ENCODE measurements around the gene TMC8. TPM values are rescaled to one million over a fixed set of nuclear protein-coding genes. Genes with fewer than 3 reads are reported as not detected.

TMC8 gene
- total and polyA plus RNA-seq, 2 donors from 2014 or later, result 1.0 to 35.9 TPM

GRCh38 chr17:78120537-78120936 lies 10.0 kb upstream of the TMC8 start:
- no peak for DNase-seq
- FAIRE-seq, result no peak
- H3K4me1 ChIP-seq (ENCODE audit: control insufficient read depth in 2 of 3, insufficient read depth in 2 of 3, low read depth in 1 of 3, low read length in 3 of 3), result no peaks in the 10 kb centered on the region
- no peak overlapping the region for H3K4me3 ChIP-seq (ENCODE audit: low read length in 3 of 3)
- no peak overlapping the region for H3K9ac ChIP-seq (ENCODE audit: low read length in 3 of 3)
- H3K27ac ChIP-seq (ENCODE audit: low read depth in 2 of 2, low read length in 2 of 2), result no peak overlapping the region
- no peaks in the 10 kb centered on the region for H3K27me3 ChIP-seq (ENCODE audit: control insufficient read depth, insufficient read depth, low read length)
- H3K36me3 ChIP-seq (ENCODE audit: control insufficient read depth in 2 of 3, insufficient read depth in 3 of 3, low read length in 3 of 3), result peaks cover 0 to 5% (median 0%) of the 10 kb centered on the region in 3 donors
- TF ChIP-seq CTCF (IDR thresholded peaks at IDR 0.05; ENCODE audit: borderline replicate concordance, extremely low read depth, insufficient read depth), result no peak
- intact Hi-C loops (cut with DNase I), result no loop called here
- H3K9me3 ChIP-seq (ENCODE audit: control insufficient read depth in 2 of 3, insufficient read depth in 1 of 3, low read length in 3 of 3), result no peaks in the 10 kb centered on the region

DNA sequence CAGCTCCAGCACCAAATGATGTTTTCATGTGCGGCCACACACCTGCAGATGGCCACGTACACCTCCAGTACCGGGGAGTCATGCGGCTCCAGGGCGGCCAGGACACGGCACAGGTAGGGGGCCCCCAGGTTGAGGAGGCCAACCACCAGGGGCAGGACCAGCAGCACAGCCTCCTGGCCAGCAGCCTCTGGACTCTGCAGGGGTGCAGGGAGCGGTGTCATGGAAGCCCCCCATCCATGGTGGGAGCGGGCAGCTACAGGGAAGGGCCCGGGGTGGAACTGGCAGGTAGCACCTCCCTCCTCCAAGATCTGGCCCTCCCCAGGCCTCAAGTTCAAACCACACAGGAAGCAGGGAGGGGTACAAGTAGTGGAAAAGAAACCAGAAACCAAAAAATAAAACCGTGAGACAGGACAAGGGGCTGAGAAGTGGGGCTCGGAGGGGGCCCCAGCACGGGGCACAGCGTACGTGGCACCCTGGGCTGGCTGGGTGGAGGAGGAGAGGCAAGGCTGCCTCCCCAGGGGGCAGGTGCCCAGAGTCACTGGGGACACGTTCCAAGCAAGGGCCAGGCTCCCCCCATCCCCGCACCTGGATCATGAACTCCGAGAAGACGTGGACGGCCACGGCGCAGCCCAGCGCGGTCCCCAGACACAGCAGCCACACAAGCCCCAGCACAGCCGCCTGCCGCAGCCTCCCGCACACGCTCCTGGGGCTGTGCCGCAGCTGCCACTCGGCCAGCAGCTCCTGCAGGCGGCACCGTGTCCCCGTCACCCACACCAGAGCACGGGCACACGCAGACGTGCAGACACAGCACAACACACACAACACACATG lies 9.4 kb upstream of the TMC8 start:
- H3K27me3 ChIP-seq (ENCODE audit: control insufficient read depth, insufficient read depth, low read length), result no peaks in the 10 kb centered on the region
- H3K4me1 ChIP-seq (ENCODE audit: control insufficient read depth in 2 of 3, insufficient read depth in 2 of 3, low read depth in 1 of 3, low read length in 3 of 3), result peaks cover 0 to 2% (median 0%) of the 10 kb centered on the region in 3 donors
- no peak overlapping the region for H3K27ac ChIP-seq (ENCODE audit: low read depth in 2 of 2, low read length in 2 of 2)
- TF ChIP-seq CTCF (IDR thresholded peaks at IDR 0.05; ENCODE audit: borderline replicate concordance, extremely low read depth, insufficient read depth), result no peak
- no peak overlapping the region for H3K4me3 ChIP-seq (ENCODE audit: low read length in 3 of 3)
- FAIRE-seq, result no peak
- H3K36me3 ChIP-seq (ENCODE audit: control insufficient read depth in 2 of 3, insufficient read depth in 3 of 3, low read length in 3 of 3), result peaks cover 0 to 5% (median 0%) of the 10 kb centered on the region in 3 donors
- no peak overlapping the region for H3K9ac ChIP-seq (ENCODE audit: low read length in 3 of 3)
- no peaks in the 10 kb centered on the region for H3K9me3 ChIP-seq (ENCODE audit: control insufficient read depth in 2 of 3, insufficient read depth in 1 of 3, low read length in 3 of 3)
- peak in 1 of 5 donors; percentile 77 for DNase-seq
- intact Hi-C loops (cut with DNase I), result no loop called here

- no peak for TF ChIP-seq CTCF (IDR thresholded peaks at IDR 0.05; ENCODE audit: borderline replicate concordance, extremely low read depth, insufficient read depth)
- intact Hi-C loops (cut with DNase I), result no loop called here
- DNase-seq (no peak), FAIRE-seq (no peak)
- no peak overlapping the region for H3K9ac ChIP-seq (ENCODE audit: low read length in 3 of 3)
- peaks cover 0 to 2% (median 0%) of the 10 kb centered on the region in 3 donors for H3K4me1 ChIP-seq (ENCODE audit: control insufficient read depth in 2 of 3, insufficient read depth in 2 of 3, low read depth in 1 of 3, low read length in 3 of 3)
- no peaks in the 10 kb centered on the region for H3K9me3 ChIP-seq (ENCODE audit: control insufficient read depth in 2 of 3, insufficient read depth in 1 of 3, low read length in 3 of 3)
- no peaks in the 10 kb centered on the region for H3K27me3 ChIP-seq (ENCODE audit: control insufficient read depth, insufficient read depth, low read length)
- H3K36me3 ChIP-seq (ENCODE audit: control insufficient read depth in 2 of 3, insufficient read depth in 3 of 3, low read length in 3 of 3), result peaks cover 0 to 5% (median 0%) of the 10 kb centered on the region in 3 donors
- no peak overlapping the region for H3K4me3 ChIP-seq (ENCODE audit: low read length in 3 of 3)
- H3K27ac ChIP-seq (ENCODE audit: low read depth in 2 of 2, low read length in 2 of 2), result no peak overlapping the region
Measured at GRCh38 chr17:78121801-78122215, 8.8 kb upstream of the TMC8 start.

Data from kidney (tissue), 14 donors.